22Rv1 (cell line): ENCODE measurements around the gene AGTR1.
A peak's percentile ranks its signal among the peaks of the same experiment; 100 is the strongest.

Source experiments
- H3K27ac ChIP-seq: fragments of 450-650 bp; 2 replicates; pipeline ENCODE4 v1.5.1; 2017
- ZFX ChIP-seq: fragments of 450-650 bp; IDR thresholded peaks from 2 replicates; pipeline ENCODE4 v1.6.1; 2017; ENCODE audit warnings: antibody characterized with exemption, borderline replicate concordance
- TF ChIP-seq, protein P1 (sequence below): fragments of 450-650 bp; IDR thresholded peaks from 2 replicates; pipeline ENCODE4 v1.5.1; 2017; ENCODE audit warnings: mild to moderate bottlenecking

The AGTR1 gene

DNA sequence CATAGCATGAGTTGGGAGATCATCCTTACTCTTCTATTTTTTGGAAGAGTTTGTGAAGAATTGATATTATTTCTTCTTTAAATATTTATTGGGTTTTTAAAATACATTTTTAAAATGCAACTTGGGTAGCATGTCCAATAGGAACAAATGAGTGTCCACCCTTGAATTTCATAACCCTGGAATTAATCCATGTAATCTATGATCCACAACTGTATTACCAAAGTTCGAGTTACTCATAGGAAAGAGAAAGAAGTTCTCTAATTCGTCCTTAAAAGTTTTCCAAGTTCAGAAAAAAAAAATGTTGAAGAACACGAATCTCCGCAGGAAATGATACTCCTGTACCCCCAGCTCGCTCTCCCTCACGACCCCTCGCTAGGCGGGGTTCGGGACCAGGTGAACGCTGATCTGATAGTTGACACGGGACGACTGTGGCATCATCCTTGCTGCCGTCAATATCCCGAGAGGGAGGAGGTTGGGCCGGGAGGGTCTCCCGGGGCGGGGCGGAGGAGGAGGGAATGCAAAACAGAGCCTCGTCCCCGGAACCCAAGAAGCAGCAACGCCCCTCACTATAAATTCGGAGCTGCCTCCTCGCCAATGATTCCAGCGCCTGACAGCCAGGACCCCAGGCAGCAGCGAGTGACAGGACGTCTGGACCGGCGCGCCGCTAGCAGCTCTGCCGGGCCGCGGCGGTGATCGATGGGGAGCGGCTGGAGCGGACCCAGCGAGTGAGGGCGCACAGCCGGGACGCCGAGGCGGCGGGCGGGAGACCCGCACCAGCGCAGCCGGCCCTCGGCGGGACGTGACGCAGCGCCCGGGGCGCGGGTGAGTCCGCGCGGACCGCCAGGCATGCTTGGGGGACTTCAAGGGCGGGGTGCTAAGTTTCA lies at the start of gene AGTR1:
Gene AGTR1 (plus strand): TSS at position 598 of the 884 bp plus-strand sequence. CDS start 43,133 bp downstream, outside the sequence.
- H3K27ac ChIP-seq: no peak within 1 kb of the TSS
- no peak for TF ChIP-seq ZFX
- TF ChIP-seq, protein P1, sequence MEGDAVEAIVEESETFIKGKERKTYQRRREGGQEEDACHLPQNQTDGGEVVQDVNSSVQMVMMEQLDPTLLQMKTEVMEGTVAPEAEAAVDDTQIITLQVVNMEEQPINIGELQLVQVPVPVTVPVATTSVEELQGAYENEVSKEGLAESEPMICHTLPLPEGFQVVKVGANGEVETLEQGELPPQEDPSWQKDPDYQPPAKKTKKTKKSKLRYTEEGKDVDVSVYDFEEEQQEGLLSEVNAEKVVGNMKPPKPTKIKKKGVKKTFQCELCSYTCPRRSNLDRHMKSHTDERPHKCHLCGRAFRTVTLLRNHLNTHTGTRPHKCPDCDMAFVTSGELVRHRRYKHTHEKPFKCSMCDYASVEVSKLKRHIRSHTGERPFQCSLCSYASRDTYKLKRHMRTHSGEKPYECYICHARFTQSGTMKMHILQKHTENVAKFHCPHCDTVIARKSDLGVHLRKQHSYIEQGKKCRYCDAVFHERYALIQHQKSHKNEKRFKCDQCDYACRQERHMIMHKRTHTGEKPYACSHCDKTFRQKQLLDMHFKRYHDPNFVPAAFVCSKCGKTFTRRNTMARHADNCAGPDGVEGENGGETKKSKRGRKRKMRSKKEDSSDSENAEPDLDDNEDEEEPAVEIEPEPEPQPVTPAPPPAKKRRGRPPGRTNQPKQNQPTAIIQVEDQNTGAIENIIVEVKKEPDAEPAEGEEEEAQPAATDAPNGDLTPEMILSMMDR: no peak

DNA sequence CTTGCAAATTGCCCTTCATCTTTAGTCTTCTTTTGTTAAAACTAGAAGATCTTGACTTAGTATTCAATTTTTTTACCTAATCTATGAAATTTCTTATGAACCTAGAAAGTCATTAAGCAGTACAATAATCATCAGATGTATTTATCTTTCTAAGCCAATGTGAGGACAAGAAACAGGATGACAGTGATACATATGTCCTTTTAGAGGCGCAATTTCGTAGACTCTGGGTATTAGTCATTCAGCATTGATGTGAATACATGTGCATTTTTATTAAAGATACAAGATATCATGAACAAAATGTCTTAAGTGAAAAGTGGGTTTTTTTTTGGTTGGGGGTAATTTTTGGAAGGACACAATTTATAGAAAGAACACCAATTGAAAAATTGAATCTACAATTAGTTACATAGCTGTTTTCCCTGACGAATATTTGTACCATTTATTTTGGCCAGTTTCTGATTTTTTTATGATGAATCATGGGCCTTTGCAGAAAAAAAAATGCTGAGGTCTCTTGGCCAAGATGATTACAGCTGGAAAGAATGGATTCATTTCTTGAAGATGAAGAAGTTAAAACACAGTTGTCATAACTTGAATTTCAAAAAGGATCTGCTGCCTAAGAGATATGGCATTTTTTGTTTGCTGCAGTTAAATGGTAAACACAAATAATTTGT lies 48.9 kb upstream of the AGTR1 start:
- TF ChIP-seq, protein P1: no peak
- no peak for TF ChIP-seq ZFX
- H3K27ac ChIP-seq: no peak overlapping the region

DNA sequence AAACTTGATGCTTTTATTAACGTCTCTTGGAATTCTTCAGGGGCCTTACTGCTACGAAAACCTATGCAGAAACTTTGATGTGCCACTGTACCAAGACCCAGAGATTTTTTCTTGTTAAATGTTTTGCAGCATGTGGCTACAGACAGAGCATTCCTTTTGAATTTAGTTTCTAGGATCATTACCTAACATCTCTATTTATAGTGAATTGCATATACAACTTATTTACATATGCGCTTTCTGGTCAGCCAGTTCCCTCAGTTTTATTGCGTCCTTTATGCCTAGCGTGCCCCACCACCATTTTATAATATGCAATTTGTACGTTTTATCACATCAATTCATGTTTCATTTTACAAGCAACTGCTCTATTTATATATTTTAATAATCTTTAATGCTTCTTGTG lies 46.2 kb upstream of the AGTR1 start:
- H3K27ac ChIP-seq: no peak overlapping the region
- no peak for TF ChIP-seq ZFX
- TF ChIP-seq, protein P1: no peak

DNA sequence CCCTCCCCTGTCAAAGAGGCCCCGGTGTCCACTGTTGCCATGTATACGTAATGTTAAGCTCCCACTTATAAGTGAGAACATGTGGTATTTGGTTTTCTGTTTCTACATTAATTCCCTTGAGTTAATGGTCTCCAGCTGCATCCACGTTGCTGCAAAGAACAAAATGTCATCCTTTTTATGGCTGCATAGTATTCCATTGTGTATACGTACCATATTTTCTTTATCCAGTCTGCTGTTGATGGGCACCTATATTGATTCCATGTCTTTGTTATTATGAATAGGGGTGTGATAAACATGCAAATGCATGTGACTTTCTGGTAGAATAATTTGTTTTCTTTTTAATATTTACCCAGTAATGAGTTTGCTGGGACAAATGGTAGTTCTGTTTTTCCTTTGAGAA lies 43.3 kb upstream of the AGTR1 start:
- TF ChIP-seq ZFX: no peak
- TF ChIP-seq, protein P1: no peak
- H3K27ac ChIP-seq: no peak overlapping the region

DNA sequence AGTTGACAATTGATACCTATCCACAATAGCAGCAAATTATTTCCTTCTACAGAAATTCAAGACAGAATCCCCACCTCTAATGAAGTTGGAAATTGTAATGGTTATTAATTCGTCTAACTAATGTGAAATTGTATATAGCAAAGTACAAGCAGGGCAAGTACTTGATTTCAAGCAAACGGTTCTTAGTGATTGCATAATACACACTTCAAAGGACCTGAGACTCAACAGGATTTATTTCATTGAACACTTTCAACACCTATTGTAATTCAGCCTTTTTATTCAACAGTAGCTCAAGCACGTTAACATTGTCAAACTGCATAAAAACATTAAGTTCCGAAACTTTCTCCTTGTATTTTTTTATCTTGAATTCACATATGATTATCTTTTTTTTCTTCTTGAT lies 40.2 kb upstream of the AGTR1 start:
- H3K27ac ChIP-seq: no peak overlapping the region
- TF ChIP-seq, protein P1: no peak
- TF ChIP-seq ZFX: no peak

DNA sequence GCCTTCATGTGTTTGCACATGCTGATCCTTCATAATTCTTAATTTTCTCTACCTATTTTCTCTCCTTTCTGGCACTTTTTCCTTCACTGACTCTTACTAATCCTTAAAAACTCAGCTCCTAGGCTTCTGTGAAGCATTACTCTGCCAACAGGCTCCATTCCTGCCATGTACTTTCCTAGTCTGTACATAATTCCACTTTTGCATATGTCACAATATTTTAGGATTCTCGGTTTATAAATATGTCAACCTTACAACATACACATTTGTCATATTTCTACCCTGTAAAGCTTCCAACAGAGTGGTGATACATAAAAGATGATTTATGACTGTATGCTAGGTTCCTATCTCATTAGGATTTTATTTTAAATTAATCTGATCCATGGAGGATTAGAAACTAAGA lies 38.2 kb upstream of the AGTR1 start:
- H3K27ac ChIP-seq: no peak overlapping the region
- TF ChIP-seq ZFX: no peak
- TF ChIP-seq, protein P1: no peak

DNA sequence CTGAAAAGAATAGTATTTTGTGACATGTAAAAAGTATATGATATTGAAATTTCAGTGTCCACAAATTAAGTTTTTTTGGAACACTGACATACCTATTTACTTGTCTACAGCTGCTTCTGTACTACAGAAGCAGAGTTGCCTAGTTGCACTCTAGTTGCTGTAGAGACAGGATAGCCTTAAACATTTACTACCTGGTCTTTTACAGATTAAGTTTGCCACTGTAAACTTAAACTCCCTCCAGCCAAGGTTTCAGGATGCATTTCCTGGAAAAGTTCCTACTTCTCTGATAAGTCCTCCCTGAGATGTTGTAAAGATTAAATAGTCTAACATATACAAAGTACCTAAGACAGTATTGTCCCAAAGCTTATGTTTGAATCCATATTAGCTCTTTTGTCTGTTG lies 17.4 kb upstream of the AGTR1 start:
- TF ChIP-seq ZFX: no peak
- TF ChIP-seq, protein P1: no peak
- 0 out of 2 replicates have a peak overlapping the region, but pooled peaks have one; percentile 11 for H3K27ac ChIP-seq
